Measurements from ENCODE around the gene TERF2IP. TPM values are rescaled to one million over a fixed set of nuclear protein-coding genes. Genes with fewer than 3 reads are reported as not detected.

TERF2IP gene
- total and polyA plus RNA-seq, 2 of the 13 experiments (the other 11 are each of a cell fraction or from before 2014, with no cell fraction given), result 26.4 to 50.2 TPM

GRCh38 chr16:75648265-75649076, 898 bp downstream of the TERF2IP start (continued):
- TF ChIP-seq ATF5 (CRISPR knock-in tag; IDR thresholded peaks at IDR 0.05; ENCODE audit: low read depth) (no peak), ZNF713 (CRISPR knock-in tag; IDR thresholded peaks at IDR 0.05) (no peak), ZSCAN12 (CRISPR knock-in tag; IDR thresholded peaks at IDR 0.05) (no peak), HNF4A (CRISPR knock-in tag; IDR thresholded peaks at IDR 0.05) (no peak), NFE2 (CRISPR knock-in tag; IDR thresholded peaks at IDR 0.05) (no peak), ZNF263 (CRISPR knock-in tag; IDR thresholded peaks at IDR 0.05) (0 out of 2 replicates have a peak, but pooled peaks have one; percentile 5), ADNP (CRISPR knock-in tag; IDR thresholded peaks at IDR 0.05) (no peak), PTBP1 (IDR thresholded peaks at IDR 0.05; ENCODE audit: low read depth, low read length, poor library complexity, severe bottlenecking) (no peak), GFI1 (CRISPR knock-in tag; IDR thresholded peaks at IDR 0.05; ENCODE audit: borderline replicate concordance) (peak; percentile 30; the same call in 1 of the 2 replicates), ZNF777 (CRISPR knock-in tag; IDR thresholded peaks at IDR 0.05) (no peak), KMT2B (CRISPR knock-in tag; IDR thresholded peaks at IDR 0.05) (peak; percentile 79), ELK4 (CRISPR knock-in tag; IDR thresholded peaks at IDR 0.05; ENCODE audit: borderline replicate concordance) (no peak), U2AF2 (IDR thresholded peaks at IDR 0.05; ENCODE audit: low read depth, low read length) (no peak)
- TF ChIP-seq, protein P1, sequence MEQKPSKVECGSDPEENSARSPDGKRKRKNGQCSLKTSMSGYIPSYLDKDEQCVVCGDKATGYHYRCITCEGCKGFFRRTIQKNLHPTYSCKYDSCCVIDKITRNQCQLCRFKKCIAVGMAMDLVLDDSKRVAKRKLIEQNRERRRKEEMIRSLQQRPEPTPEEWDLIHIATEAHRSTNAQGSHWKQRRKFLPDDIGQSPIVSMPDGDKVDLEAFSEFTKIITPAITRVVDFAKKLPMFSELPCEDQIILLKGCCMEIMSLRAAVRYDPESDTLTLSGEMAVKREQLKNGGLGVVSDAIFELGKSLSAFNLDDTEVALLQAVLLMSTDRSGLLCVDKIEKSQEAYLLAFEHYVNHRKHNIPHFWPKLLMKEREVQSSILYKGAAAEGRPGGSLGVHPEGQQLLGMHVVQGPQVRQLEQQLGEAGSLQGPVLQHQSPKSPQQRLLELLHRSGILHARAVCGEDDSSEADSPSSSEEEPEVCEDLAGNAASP (CRISPR knock-in tag; IDR thresholded peaks at IDR 0.05; ENCODE audit: borderline replicate concordance), result no peak
- TF ChIP-seq, protein P2, sequence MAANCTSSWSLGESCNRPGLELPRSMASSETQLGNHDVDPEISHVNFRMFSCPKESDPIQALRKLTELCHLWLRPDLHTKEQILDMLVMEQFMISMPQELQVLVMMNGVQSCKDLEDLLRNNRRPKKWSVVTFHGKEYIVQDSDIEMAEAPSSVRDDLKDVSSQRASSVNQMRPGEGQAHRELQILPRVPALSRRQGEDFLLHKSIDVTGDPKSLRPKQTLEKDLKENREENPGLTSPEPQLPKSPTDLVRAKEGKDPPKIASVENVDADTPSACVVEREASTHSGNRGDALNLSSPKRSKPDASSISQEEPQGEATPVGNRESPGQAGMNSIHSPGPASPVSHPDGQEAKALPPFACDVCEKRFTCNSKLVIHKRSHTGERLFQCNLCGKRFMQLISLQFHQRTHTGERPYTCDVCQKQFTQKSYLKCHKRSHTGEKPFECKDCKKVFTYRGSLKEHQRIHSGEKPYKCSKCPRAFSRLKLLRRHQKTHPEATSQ (CRISPR knock-in tag; IDR thresholded peaks at IDR 0.05; ENCODE audit: borderline replicate concordance), result no peak
- TF ChIP-seq, protein P3, sequence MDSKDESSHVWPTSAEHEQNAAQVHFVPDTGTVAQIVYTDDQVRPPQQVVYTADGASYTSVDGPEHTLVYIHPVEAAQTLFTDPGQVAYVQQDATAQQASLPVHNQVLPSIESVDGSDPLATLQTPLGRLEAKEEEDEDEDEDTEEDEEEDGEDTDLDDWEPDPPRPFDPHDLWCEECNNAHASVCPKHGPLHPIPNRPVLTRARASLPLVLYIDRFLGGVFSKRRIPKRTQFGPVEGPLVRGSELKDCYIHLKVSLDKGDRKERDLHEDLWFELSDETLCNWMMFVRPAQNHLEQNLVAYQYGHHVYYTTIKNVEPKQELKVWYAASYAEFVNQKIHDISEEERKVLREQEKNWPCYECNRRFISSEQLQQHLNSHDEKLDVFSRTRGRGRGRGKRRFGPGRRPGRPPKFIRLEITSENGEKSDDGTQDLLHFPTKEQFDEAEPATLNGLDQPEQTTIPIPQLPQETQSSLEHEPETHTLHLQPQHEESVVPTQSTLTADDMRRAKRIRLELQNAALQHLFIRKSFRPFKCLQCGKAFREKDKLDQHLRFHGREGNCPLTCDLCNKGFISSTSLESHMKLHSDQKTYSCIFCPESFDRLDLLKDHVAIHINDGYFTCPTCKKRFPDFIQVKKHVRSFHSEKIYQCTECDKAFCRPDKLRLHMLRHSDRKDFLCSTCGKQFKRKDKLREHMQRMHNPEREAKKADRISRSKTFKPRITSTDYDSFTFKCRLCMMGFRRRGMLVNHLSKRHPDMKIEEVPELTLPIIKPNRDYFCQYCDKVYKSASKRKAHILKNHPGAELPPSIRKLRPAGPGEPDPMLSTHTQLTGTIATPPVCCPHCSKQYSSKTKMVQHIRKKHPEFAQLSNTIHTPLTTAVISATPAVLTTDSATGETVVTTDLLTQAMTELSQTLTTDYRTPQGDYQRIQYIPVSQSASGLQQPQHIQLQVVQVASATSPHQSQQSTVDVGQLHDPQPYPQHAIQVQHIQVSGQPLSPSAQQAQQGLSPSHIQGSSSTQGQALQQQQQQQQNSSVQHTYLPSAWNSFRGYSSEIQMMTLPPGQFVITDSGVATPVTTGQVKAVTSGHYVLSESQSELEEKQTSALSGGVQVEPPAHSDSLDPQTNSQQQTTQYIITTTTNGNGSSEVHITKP (CRISPR knock-in tag; IDR thresholded peaks at IDR 0.05; ENCODE audit: low read depth), result no peak

All from HepG2 (cell line).